Mucosa of gallbladder (tissue), 1 donor: ENCODE data around the gene SHISA6. TPM values are rescaled to one million over a fixed set of nuclear protein-coding genes. Genes with fewer than 3 reads are reported as not detected.
A peak's percentile ranks its signal among the peaks of the same experiment; 100 is the strongest.
"Not testable (repeated sequence)": the region's sequence is repeated elsewhere in the genome, so short reads cannot be mapped to it uniquely, and the experiment has no call there.

ENCODE experiments used
- DNase-seq: peaks from one replicate; pipeline ENCODE4 v3.0.0-alpha.2; 2020; ENCODE audit warnings: low spot score
- total RNA-seq: library from RNA; stranded (reverse); gene quantifications from one replicate; pipeline ENCODE4 v1.2.1, GENCODE V29; 2021
- donor health status: DM: no; HTN: no; CAD: no.

The SHISA6 gene
- total RNA-seq, 1 donor from 2014 or later, result 0.75 TPM

DNA sequence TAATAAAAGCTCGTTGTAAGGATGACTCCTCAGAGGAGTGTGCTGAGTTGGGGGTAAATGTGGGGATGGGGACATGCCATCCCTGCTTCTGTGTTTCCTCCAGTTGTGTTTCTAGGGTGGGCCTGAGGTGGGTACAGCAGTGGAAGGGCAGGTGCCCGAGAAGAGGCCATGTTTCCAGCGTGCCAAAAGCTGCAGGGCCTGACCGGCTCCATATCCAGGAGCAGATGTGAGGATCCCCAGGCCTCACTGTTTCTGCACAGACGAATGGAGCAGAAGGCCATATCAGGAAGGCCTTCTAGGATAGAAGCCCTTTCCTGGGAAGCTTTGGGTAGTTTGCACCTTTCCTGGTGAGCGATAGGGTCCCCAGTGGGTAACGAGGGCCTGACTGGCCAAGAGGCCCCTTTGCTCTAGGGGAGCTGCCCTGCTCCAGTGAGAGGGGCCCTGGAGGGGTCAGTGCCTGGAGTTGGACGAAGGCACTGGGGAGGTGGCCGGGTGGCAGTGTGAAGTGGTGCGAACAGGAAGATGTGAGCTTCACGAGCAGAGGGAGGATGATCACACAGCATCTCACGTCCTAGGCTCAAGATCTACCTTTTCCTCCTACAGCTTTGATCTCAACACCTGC lies 62.9 kb downstream of the SHISA6 start:
- no peak for DNase-seq

DNA sequence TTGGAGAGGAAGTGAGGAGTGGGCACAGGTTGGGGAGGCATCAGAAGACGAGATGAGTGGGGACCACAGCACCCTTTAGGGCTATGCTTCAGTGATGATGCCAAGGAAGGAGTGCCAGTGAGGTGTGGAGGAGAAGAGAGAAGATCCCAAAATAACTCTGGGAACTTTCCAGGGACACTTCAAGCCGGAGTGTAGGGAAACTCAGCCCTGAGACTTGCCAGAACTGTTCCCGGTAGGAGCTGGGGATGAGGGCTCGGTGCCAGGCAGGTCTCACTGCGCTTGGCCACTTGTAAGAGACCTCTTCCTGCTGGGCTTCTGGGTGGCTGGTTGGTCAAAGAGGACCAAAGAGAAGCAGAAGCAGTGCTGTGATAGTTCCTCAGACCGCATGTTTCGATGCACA lies 63.6 kb downstream of the SHISA6 start:
- no peak for DNase-seq

GRCh38 chr17:11305524-11305923 lies 64.5 kb downstream of the SHISA6 start:
- DNase-seq, result no peak

DNA sequence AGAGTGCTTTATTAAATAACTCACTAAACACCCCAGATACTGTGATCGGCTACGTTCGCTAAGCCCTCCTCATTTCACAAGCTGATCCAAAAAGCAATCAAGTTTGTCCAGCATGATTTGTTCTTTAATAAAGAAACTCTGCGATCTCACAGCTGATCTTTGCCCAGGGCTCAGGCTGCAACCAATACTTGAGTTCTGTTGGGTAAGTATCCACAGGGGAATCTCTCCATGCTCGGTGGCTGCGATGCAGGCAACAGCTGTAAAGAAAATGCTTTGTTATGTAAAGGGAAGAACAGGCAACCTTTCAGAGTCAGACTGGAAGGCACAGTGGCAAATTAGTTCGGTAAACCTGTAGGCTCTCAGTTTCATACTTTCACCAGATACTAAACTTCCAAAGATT lies 67.5 kb downstream of the SHISA6 start:
- DNase-seq, result no peak

DNA sequence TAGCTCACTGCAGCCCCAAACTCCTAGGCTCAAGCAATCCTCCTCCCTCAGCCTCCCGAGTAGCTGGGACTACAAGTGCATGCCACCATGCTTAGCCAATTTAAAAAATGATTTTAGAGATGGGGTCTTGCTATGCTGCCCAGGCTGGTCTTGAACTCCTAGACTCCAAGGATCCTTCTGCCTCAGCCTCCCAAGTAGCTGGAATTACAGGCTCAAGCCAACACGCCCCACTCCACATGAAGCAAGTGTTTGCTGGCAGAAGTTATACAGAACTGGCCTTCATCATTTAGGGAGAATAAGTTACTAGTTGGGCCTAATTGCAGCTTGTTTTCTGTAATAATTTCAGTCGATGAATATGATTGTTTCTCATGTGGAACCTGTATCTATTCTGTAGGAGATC lies 68.0 kb downstream of the SHISA6 start:
- DNase-seq, result no peak

DNA sequence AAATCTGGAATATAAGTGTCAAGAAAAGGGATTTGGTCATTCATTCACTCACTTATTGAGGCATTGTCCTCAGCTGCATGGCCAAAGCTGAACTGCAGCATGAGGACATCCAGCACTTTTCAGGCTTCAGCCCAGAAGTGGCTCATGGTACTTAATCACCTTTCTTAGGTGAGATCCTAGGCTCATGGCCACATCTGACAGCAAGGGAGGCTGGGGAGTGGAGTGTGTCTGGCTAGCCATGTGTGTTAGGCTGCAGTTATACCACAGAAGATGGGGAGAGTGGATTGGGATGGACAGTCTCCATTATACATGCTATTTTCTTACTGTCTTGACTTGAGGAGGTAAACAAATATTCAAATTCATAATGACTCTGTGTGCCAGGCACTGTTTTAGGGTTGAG lies 68.8 kb downstream of the SHISA6 start:
- DNase-seq, result no peak

GRCh38 chr17:11316451-11316850 lies 75.4 kb downstream of the SHISA6 start:
- not testable (repeated sequence) for DNase-seq

DNA sequence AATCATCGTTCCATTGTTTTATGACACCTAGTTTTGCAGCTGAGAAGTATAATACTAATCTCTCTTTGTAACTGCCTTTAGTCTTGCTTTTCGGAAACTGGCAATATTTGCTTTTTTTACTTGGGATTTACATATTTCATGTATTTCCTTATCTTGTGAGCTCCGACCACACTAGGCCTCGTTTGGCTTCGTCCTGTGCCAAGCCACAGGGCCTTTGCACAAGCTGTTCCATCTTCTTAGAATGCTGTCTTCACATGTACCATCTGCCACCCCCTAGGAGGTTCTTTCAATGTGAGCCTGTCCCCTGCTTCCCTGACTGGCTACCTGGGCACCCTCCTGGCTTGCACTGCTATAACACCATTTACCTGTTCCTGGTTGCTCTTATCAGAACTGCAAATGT lies 77.2 kb downstream of the SHISA6 start:
- DNase-seq, result no peak

DNA sequence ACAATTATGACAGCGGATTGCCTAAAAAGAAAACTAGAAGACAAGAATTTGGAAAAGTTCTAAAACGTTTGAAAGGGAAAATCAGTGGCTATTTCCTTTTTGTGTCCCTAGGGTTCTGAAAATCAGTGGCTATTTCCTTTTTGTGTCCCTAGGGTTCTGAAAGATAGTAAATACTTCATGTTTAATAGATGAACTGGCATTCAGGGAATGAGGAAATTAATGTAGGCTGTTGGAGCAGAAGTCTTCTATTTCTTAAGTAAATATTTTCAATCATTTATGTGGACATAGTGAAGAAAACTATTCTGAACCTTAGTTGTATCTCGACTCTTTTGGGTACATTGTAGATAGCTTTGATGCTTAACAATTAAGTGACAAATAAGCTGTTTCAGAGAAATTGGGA lies 78.9 kb downstream of the SHISA6 start:
- DNase-seq, result no peak

DNA sequence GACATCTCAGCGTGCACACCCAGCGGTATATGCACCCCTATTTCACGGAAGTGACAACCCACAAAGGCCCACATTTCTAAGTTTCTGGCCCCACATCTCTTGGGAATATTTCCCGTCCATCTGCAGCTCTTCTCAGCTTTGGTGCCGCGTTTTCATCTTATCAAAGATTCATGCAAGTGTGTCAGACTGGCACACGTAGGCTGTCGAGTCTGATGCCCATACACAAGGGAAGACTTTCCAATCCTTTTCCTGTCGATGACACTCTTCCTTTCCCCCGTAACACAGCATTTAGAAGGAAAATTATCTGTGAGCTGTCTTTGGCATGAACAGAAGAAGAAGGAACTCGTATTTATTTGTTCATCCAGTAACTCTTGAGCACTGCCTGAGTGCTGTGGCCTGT lies 83.0 kb downstream of the SHISA6 start:
- no peak for DNase-seq

GRCh38 chr17:11324846-11325420 lies 83.9 kb downstream of the SHISA6 start:
- no peak for DNase-seq

DNA sequence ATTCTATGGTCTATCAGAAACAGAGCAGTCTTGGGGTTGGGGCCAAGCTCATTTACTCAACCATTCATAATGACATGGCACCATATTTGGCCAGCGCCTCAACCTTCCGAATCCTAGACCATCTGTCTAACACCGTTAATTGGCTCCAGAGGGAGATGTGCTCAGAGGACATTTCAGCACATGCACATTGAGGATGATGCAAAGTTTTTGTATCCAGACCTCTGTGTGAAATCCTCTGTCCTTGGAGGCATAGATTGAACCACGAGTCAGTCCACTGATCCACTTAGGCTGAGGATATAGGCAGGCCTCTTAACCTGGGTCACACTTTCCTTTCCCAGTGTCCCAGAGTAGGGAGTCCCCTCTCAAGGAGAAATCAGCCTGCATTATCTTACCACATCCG lies 85.5 kb downstream of the SHISA6 start:
- no peak for DNase-seq

DNA sequence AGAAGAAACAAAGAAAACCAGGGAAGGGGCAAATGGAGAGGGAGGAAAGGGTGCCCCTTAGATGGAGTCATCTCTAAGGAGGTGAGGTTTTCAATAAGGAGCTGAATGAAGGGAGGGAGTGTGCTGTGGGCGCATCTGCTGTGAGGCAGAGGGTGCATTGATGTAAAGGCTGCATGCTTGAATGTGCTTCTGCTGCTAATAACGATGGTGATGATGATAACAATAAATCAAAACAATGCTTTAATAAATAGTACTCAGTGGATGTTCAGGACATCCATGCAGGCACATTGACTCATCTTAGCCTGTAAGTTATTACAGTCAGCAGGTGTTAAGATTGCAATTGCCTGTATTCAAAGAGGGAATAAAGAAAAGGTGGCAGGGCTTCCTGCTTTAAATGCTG lies 87.8 kb downstream of the SHISA6 start:
- DNase-seq, result no peak

DNA sequence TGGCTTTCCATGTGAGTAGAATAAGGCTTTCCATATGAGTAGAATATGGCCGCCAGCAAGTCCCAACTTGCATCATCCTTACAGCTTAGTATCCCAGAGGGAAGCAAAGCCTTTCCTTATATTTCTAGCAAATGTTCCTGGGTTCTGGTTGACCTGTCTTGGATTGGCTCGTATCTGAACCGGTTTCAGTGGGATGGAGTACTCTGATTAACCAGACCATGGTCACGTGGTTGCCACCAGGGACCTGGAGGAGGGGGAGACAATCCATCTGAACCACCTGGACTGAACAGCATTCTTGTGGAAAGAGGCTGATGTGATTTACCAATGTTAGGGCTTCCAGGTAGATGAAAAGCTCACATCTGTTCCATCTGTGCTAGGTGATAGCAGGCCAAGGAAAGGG lies 89.0 kb downstream of the SHISA6 start:
- DNase-seq, result no peak

DNA sequence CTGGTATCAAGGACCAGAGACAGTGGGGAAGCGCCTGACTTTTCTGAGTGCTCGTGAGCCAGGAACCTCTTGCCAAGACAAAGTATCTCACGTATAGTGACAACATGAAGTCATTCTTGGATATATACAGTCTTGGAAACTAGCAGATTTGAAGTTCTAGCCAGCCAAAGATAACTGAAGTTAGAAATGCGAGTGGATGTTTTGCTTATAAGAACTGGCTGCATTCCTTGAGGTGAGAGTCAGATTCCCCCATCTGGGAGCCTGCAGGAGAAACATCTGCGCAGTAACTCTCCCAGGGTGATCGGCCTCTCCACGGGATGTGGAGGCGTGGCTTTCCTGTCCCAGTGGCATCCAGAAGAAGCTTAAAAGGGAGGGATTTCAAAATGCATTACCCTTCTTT lies 89.8 kb downstream of the SHISA6 start:
- DNase-seq, result peak; percentile 22

DNA sequence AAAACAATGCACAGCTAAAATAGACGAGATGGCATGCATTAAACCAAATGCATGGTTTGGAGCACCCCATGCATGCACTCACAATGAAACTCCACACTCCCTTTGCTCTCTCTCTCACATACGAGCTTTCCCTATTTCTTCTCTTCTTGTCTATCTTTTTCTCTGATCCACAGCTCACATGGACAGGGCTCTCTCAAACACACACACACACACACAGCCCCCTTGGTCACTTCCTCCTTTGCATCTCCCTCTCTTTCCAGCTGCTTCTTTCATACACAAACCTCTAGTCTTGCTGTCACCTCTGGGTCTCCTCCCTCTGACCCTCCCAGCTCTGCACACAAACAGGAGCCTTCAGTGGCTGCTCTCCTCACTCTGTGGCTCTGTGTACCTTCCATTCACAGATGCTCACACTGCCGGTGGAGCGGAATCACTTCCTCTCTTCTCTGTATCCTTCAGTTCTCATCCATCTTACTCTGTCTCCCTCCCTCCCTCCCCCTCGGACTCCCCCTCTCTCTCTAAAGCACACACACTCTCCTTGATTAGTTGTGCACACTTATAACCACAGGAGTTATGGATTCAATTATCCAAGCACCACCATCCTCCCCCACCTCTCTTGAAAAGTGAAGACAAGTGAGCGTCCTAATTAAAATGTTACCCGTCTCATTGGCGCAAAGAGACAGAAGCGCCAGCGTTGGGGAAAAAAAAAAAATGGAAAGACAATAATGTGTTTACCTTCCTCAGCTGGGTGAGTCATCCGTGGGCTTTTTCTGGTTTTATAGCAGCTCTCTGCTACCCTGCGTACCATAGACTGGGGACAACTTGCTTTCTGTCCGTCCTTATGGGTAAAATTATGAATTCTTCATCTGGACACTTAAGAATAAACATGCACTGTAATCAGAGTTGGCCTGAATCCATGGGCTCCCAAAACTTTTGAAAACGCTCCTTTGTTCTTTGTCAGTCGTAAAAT lies 90.8 kb downstream of the SHISA6 start:
- DNase-seq, result no peak

DNA sequence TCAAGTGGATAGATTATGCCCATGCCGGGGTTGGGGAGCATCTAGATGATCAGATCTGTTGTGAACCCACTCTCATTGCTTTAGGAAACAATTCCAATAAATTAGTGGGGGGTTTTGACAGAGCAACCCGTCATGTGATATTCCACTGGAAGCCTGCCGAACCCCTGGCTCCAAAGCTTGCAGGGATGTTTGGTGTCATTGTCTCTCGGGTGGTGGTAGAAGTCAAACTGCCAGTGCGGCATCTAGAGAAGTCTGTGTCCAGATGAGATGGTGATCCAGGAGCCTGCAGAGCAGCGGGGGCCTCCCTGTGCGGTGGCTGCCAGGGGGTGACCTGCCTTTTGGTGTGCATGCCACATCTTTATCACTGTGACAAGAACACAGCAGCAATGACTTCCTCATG lies 91.7 kb downstream of the SHISA6 start:
- DNase-seq, result no peak

DNA sequence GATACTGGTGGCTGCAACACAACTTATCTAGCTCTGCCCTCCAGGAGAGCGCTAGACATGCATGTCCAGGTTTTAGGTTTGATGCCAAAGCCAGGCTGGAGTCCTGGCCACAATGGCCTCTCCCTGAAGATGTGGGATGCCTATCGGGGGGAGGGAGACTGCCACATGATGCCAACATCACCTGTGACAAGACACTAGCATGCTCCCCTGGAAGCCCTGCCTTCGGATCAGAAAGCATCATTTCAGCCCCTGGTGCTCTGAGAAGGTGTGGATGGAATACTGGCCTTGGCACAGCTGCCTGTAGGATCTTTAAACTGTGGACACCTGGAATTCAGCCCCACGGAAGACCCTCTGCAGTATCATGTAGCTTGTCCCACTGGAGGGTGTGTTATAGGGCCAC lies 93.5 kb downstream of the SHISA6 start:
- DNase-seq, result no peak

DNA sequence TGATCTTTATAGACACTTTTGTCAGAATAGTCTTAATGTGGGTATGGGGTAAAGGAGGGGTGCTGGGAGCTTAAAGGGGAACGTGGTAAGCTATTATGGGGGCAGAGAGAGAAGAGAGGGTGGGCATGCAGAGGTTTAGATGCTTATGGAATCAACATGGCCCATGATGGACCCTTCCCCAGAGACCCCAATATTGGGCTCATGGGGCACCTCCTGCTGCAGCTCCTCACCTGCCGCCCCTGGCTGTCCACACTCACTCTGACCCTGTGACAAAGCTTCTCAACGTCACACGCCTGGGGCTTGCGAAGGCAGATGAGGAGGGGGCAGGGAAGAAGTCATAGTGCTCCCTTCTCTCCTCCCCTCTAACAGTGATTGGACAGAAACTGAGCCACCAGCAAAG lies 95.3 kb downstream of the SHISA6 start:
- DNase-seq, result no peak

GRCh38 chr17:11340803-11341202 lies 99.8 kb downstream of the SHISA6 start:
- DNase-seq, result peak; percentile 50

GRCh38 chr17:11342138-11342537 lies 101.1 kb downstream of the SHISA6 start:
- DNase-seq, result no peak

GRCh38 chr17:11349106-11349505 lies 108.1 kb downstream of the SHISA6 start:
- no peak for DNase-seq

DNA sequence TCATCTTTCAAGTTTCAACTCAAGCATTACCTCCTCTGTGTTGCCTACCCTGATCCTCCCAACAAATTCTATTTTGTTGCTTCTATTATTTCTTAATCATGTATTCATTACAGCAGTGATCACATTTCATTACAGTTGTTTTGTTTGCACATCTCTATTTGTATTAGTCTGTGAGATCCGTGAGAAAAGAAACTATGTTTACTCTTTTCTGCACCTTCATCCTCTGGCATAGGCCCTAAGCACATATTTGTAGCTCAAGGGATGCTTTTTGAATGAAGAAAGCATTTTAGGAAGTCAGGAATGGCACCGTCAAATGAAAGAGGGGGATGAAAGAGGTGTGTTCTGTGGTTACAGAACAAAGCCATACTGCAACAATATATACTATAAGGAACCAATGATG lies 110.5 kb downstream of the SHISA6 start:
- no peak for DNase-seq
